ENCODE results near the gene NEURL4. TPM values are rescaled to one million over a fixed set of nuclear protein-coding genes. Genes with fewer than 3 reads are reported as not detected.
A peak's percentile ranks its signal among the peaks of the same experiment; 100 is the strongest.

Gene NEURL4
- total and polyA plus RNA-seq, 2 experiments from 2014 or later = 6.3 to 42.3 TPM

GRCh38 chr17:7293816-7294613 lies 35.1 kb downstream of the NEURL4 start:
- Histone ChIP-seq H2AFZ (0 out of 2 replicates have a peak overlapping the region, but pooled peaks have one; percentile 28), H3K4me3 (peak overlapping the region; percentile 61), H3K79me2 (replicated peaks; ENCODE audit: insufficient read depth) (no peaks in the 10 kb centered on the region), H3K27me3 (ENCODE audit: insufficient read depth) (peaks cover 18% of the 10 kb centered on the region), H3K27ac (ENCODE audit: low read depth) (0 out of 2 replicates have a peak overlapping the region, but pooled peaks have one; percentile 45), H3K36me3 (ENCODE audit: insufficient read depth) (no peaks in the 10 kb centered on the region), H4K20me1 (replicated peaks; ENCODE audit: insufficient read depth) (peaks cover 4% of the 10 kb centered on the region; the same call in 1 of the 2 replicates), H3K4me2 (peak overlapping the region; percentile 88), H3K9me2 (ENCODE audit: insufficient read depth) (no peaks in the 10 kb centered on the region), H3F3A (replicated peaks; ENCODE audit: low read depth) (peaks cover 23% of the 10 kb centered on the region), H3K4me1 (ENCODE audit: insufficient read depth) (peaks cover 21% of the 10 kb centered on the region)
- peaks cover 9% of the 10 kb centered on the region; the same call in 1 of the 3 replicates for H3K9me3 Mint-ChIP-seq
- DNase-seq (ENCODE audit: low spot score) = peak; percentile 91
- H3K27me3 Mint-ChIP-seq (ENCODE audit: insufficient read depth, low read depth, poor library complexity) = peaks cover 34% of the 10 kb centered on the region
- TF ChIP-seq ETS1 (IDR thresholded peaks at IDR 0.05) = no peak
- TF ChIP-seq NANOG (IDR thresholded peaks at IDR 0.05; ENCODE audit: borderline replicate concordance) = no peak
- TF ChIP-seq STAT1 (IDR thresholded peaks at IDR 0.05; ENCODE audit: unreplicated experiment) = no peak
- H3K4me1 Mint-ChIP-seq = peaks cover 28% of the 10 kb centered on the region
- no peak overlapping the region for H3K27ac Mint-ChIP-seq
- peak overlapping the region; percentile 77 for H3K4me3 Mint-ChIP-seq
- ATAC-seq = peak; percentile 45
- peaks cover under 1% of the 10 kb centered on the region; the same call in 2 of the 3 replicates for H3K36me3 Mint-ChIP-seq (ENCODE audit: low read depth)

GRCh38 chr17:7293159-7293558 lies 36.0 kb downstream of the NEURL4 start:
- Histone ChIP-seq H3K27ac (ENCODE audit: low read depth) (no peak overlapping the region), H3K4me1 (ENCODE audit: insufficient read depth) (peaks cover 21% of the 10 kb centered on the region), H3K4me3 (peak overlapping the region; percentile 61), H3F3A (replicated peaks; ENCODE audit: low read depth) (peaks cover 23% of the 10 kb centered on the region), H3K4me2 (peak overlapping the region; percentile 88), H3K79me2 (replicated peaks; ENCODE audit: insufficient read depth) (no peaks in the 10 kb centered on the region), H4K20me1 (replicated peaks; ENCODE audit: insufficient read depth) (peaks cover 4% of the 10 kb centered on the region; the same call in 1 of the 2 replicates), H3K36me3 (ENCODE audit: insufficient read depth) (no peaks in the 10 kb centered on the region), H3K27me3 (ENCODE audit: insufficient read depth) (peaks cover 18% of the 10 kb centered on the region), H2AFZ (no peak overlapping the region), H3K9me2 (ENCODE audit: insufficient read depth) (no peaks in the 10 kb centered on the region)
- Mint-ChIP-seq H3K36me3 (ENCODE audit: low read depth) (peaks cover 6% of the 10 kb centered on the region; the same call in 2 of the 3 replicates), H3K9me3 (peaks cover 9% of the 10 kb centered on the region; the same call in 1 of the 3 replicates), H3K4me3 (peak overlapping the region; percentile 77), H3K27ac (no peak overlapping the region), H3K27me3 (ENCODE audit: insufficient read depth, low read depth, poor library complexity) (peaks cover 34% of the 10 kb centered on the region), H3K4me1 (peaks cover 35% of the 10 kb centered on the region)
- ATAC-seq = no peak
- DNase-seq (ENCODE audit: low spot score) = no peak
- TF ChIP-seq CTCF (conservative IDR thresholded peaks at IDR 0.05; ENCODE audit: low read depth in 2 of 2) (no peak), JUNB (IDR thresholded peaks at IDR 0.05; ENCODE audit: unreplicated experiment) (no peak), ZNF114 (CRISPR knock-in tag; IDR thresholded peaks at IDR 0.05) (no peak), EZH2 (IDR thresholded peaks at IDR 0.05; ENCODE audit: low read depth, unreplicated experiment) (no peak), REST (IDR thresholded peaks at IDR 0.05; ENCODE audit: unreplicated experiment) (no peak), STAT1 (IDR thresholded peaks at IDR 0.05; ENCODE audit: unreplicated experiment) (no peak), NANOG (IDR thresholded peaks at IDR 0.05; ENCODE audit: borderline replicate concordance) (no peak), ETS1 (IDR thresholded peaks at IDR 0.05) (no peak)

Data from GM23338 (cell line).